D721Med (cell line): Measurements from ENCODE around the gene SMAD1.

Experiments used
- DNase-seq: peaks from one replicate; pipeline ENCODE4 v3.0.0; 2011; ENCODE audit warnings: low spot score; ENCODE audit not compliant: insufficient read length
- FAIRE-seq: peaks from 2 replicates; lab custom pipeline; 2011; peaks lifted over from hg19 to GRCh38; lab: Jason Lieb, UNC
- TF ChIP-seq, protein P1 (sequence below): IDR thresholded peaks from 2 replicates; pipeline ENCODE4 v1.5.1; 2012; ENCODE audit warnings: mild to moderate bottlenecking, control low read depth; ENCODE audit not compliant: insufficient read depth; ENCODE audit errors: missing control alignments

The SMAD1 gene

DNA sequence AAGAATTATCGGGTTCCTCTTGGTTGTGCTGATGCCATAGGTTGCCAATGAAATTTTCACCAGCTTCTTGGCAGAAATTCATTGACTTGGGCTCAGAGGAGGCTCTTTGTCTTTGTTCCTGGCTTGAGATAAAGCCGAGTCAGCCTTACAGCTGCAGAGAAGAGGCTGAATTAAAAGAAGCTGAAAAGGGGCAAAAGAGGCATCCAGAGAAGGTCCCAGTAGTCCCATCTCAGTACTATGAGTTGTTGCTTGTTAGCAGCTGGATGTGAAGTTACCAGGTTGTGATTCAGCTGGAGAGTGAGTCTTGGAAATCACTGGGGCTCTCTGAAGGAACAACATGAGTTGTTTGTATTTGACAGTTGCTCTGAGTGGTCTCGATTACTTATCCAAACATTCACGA lies 59.7 kb downstream of the SMAD1 start:
- TF ChIP-seq, protein P1, sequence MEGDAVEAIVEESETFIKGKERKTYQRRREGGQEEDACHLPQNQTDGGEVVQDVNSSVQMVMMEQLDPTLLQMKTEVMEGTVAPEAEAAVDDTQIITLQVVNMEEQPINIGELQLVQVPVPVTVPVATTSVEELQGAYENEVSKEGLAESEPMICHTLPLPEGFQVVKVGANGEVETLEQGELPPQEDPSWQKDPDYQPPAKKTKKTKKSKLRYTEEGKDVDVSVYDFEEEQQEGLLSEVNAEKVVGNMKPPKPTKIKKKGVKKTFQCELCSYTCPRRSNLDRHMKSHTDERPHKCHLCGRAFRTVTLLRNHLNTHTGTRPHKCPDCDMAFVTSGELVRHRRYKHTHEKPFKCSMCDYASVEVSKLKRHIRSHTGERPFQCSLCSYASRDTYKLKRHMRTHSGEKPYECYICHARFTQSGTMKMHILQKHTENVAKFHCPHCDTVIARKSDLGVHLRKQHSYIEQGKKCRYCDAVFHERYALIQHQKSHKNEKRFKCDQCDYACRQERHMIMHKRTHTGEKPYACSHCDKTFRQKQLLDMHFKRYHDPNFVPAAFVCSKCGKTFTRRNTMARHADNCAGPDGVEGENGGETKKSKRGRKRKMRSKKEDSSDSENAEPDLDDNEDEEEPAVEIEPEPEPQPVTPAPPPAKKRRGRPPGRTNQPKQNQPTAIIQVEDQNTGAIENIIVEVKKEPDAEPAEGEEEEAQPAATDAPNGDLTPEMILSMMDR = no peak
- no peak for FAIRE-seq
- no peak for DNase-seq

DNA sequence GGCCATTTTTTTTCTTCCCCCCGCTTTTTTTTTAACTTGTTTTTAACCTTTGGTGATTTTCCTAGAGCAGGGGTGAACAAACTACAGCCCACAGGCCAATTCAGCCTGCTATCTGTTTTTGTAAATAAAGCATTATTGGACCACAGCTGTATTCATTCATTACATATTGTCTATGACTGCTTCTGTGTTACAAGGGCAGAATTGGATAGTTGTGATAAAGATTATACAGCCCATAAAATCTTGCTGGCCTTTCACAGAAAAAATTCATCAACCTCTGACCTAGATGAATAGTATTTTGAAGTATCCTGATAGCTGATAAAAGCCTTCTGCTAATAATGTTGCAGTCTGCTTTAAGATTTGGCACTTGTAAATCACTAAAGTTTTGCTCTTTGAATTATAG lies 63.4 kb downstream of the SMAD1 start:
- TF ChIP-seq, protein P1 = no peak
- DNase-seq = no peak
- FAIRE-seq = no peak

DNA sequence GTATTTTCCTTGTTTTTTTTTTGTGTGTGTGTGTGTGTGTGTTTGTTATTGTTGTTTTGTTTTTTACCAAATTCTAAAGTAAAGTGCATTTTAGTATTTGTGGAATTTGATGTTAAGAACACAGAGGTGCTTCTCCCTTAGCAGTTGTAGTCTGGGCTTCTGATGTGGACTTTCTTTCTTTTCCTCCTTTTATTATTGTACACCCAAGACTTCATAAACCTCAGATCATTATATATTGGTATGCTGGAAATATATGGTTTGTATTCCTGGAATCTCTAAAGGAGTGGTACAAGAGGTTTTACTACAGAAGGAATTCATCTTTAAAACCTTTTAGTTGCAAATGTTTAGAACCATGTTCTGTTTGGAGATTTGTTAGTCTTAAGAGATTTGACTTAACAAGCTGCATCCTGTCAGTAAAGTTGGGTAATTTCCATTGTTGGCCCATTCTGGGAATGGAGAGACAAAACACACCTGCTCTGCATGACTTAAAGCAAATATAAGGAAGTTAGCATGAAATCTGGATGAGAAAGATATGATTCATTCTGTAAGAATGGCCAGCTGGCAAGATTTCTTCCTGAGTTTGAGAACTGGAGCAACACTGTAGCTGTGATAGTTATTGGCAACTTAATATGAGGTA lies 64.0 kb downstream of the SMAD1 start:
- no peak for FAIRE-seq
- no peak for DNase-seq

DNA sequence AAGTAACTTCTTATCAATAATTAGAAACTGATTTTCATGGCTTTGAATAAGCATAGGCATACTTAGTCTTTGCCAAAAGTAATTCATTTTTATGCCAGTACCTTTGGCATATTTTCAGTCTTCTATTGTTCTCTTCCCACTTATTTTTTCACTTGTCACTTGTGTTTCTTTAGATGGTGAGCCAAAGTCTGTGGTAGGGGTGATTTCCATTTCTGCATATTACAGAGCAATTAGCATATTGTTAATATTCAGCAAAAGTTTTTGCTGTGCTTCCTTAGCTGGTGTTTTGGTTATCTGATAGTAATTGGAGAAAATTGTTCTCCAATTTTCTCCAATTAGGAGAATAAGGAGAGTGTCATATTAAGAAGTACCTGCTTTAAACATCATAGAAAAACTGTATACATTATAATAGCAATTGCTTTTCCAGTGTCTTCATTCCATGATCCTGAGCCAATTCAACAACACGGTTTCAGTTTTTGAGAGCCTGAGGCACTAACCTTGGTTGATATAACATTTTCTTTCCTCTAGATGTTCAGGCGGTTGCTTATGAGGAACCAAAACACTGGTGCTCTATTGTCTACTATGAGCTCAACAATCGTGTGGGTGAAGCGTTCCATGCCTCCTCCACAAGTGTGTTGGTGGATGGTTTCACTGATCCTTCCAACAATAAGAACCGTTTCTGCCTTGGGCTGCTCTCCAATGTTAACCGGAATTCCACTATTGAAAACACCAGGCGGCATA lies 64.7 kb downstream of the SMAD1 start:
- DNase-seq (no peak), FAIRE-seq (no peak)
- TF ChIP-seq, protein P1 = no peak

More for the DNA sequence above, 64.0 kb downstream of the SMAD1 start:
- TF ChIP-seq, protein P1 = no peak

DNA sequence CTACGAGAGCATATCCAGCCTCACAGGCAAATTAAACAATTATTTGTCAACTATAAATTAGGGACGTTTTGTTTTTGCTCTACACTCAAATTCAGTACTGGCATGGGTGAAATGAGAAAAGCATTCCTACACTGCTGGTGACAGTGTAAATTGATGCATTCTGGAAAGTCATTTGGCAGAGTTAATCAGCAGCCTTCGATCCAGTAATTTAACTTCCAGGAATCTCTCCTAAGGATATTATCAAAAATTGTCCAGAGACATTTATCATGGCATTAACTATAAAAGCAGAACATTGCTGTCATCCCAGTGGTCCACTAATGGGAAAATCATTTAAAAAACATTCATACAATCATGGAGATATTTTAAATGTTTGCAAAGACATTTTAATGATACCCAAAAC lies 70.0 kb downstream of the SMAD1 start:
- TF ChIP-seq, protein P1 = no peak
- FAIRE-seq (no peak), DNase-seq (no peak)

DNA sequence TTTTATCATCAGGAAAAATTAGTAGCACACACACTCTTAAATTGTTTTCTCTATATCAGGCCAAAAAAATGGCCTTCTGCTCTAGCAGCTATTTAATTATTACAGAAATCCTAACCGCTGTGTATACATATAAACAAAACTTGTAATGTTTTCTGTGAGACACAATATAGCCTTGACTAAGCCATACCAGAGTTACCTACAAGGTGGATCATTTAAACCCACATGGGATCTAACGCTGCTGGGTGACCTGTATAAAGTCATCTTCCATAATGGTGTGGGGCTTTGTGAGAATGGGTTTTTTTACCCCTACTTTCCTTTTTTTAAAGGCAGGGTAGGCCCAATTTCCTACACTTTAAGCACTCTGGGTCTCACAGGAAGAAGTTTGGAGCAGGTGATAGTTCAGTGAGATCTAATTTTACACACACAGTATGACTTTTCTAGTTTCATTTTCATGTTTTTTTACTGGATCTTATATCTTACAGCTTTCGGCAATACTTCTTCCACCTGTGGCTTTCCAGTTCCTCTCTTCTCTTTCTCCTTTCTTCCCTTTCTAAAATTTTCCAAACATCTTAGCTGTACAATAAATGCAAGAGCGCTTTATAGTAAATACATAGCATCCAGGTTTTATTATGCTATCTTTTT lies 70.6 kb downstream of the SMAD1 start:
- DNase-seq = no peak
- no peak for FAIRE-seq
- TF ChIP-seq, protein P1 = no peak
